ENCODE results near the gene KMO. TPM values are rescaled to one million over a fixed set of nuclear protein-coding genes. Genes with fewer than 3 reads are reported as not detected.

KMO gene
- polyA plus RNA-seq, 4 donors = 0.59 to 23.4 (median 18.7) TPM

- no peak for DNase-seq (ENCODE audit: low read depth in 4 of 4, low spot score in 3 of 4)
These were observed 59.6 kb downstream of the KMO start for GRCh38 chr1:241591736-241592135.

DNA sequence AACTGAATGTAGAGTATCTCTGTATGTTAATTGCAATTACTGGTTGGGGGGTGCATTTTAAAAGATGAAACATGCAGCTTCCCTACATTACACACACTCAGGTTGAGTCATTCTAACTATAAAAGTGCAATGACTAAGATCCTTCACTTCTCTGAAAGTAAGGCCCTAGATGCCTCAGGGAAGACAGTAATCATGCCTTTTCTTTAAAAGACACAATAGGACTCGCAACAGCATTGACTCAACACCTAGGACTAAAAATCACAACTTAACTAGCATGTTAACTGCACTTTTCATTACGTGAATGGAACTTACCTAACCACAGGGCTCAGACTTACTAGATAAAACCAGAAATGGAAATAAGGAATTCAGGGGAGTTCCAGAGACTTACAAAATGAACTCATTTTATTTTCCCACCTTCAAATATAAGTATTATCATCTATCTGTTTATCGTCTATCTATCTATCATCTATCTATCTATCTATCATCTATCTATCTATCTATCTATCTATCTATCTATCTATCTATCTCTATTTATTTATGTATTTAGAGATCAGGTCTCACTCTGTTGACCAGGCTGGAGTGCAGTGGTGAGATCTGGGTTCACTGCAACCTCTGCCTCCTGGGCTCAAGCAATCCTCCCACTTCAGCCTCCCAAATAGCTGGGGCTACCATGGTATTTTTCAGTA is 60.2 kb downstream of the KMO start:
- no peak for DNase-seq (ENCODE audit: low read depth in 4 of 4, low spot score in 3 of 4)

- DNase-seq (ENCODE audit: low read depth in 4 of 4, low spot score in 3 of 4) = no peak
These were observed 61.0 kb downstream of the KMO start for GRCh38 chr1:241593186-241593585.

GRCh38 chr1:241596633-241597032 is 64.5 kb downstream of the KMO start:
- no peak for DNase-seq (ENCODE audit: low read depth in 4 of 4, low spot score in 3 of 4)

- no peak for DNase-seq (ENCODE audit: low read depth in 4 of 4, low spot score in 3 of 4)
These were observed 66.1 kb downstream of the KMO start for GRCh38 chr1:241598249-241598648.

- DNase-seq (ENCODE audit: low read depth in 4 of 4, low spot score in 3 of 4) = no peak
These were observed 68.3 kb downstream of the KMO start for GRCh38 chr1:241600496-241600901.

GRCh38 chr1:241603731-241604245 is 71.6 kb downstream of the KMO start:
- no peak for DNase-seq (ENCODE audit: low read depth in 4 of 4, low spot score in 3 of 4)

- no peak for DNase-seq (ENCODE audit: low read depth in 4 of 4, low spot score in 3 of 4)
These were observed 73.1 kb downstream of the KMO start for GRCh38 chr1:241605146-241605805.

GRCh38 chr1:241606544-241606943 is 74.4 kb downstream of the KMO start:
- no peak for DNase-seq (ENCODE audit: low read depth in 4 of 4, low spot score in 3 of 4)

GRCh38 chr1:241607497-241607896 is 75.3 kb downstream of the KMO start:
- DNase-seq (ENCODE audit: low read depth in 4 of 4, low spot score in 3 of 4) = no peak

- no peak for DNase-seq (ENCODE audit: low read depth in 4 of 4, low spot score in 3 of 4)
These were observed 76.3 kb downstream of the KMO start for GRCh38 chr1:241608379-241609033.

- no peak for DNase-seq (ENCODE audit: low read depth in 4 of 4, low spot score in 3 of 4)
These were observed 78.1 kb downstream of the KMO start for GRCh38 chr1:241610056-241610815.

GRCh38 chr1:241611063-241611462 is 78.9 kb downstream of the KMO start:
- peak; percentile 20 to 39 (median 26) for DNase-seq (ENCODE audit: low read depth in 4 of 4, low spot score in 3 of 4)

DNA sequence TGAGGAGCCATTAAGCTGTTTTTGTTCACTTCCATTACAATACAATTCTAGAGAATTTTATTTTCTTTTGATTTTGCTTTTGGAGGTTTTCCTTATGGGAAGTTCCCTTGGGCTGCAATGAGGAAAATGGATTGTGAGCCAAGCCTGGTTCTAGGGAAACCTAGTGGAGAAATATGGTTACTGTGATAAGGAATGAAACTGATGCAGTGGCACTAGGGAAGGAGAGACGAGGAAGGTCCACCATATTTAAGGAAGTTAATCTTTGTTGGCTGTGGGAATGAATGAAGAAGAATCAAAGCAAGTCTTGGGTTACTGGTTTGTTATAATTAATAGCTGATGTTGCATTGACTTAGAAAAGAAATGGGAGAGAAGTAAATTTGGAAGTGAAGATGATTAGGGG is 79.6 kb downstream of the KMO start:
- no peak for DNase-seq (ENCODE audit: low read depth in 4 of 4, low spot score in 3 of 4)

DNA sequence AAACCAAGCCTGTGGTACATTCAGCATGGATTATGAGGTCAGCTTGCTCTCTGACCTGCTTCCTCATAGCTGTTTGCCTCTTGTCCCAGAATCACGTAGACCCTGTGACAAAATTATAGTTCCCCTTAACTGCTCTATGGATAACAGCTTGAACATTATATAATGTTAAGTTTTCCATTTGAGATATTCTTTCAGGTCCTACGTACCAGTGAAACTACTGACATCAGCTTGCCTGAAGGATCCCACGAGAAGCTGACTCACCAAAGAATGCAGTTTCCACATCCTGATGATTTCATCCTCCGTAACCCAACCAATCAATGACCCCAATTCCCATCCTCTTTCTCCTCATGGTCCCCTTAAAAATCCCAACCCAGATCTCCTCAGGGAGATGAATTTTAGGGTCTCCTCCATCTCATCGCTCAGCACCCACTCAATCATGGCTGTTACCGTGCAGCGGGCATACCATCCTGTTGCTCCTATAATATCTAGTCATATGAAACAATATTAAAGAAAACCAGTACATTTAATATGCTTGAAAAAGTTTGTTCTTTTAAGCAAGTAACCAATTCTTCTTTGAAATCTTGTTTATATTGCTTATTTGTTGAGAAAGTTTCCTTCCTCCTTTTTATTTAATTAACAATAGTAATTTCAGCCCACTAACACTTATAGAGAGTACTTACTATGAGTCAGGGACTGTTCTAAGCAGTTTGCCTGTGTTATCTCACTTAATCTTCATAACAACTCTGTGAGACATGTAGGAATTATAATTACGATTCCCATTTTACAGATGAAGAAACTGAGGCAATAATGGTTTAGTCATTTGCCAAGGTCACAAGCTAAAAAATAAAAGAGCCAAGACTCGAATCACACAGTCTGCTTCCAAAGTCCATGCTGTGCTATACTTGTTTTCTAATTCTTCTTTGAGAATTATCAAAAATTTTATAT is 80.6 kb downstream of the KMO start:
- no peak for DNase-seq (ENCODE audit: low read depth in 4 of 4, low spot score in 3 of 4)

GRCh38 chr1:241614144-241614543 is 82.0 kb downstream of the KMO start:
- no peak for DNase-seq (ENCODE audit: low read depth in 4 of 4, low spot score in 3 of 4)

DNA sequence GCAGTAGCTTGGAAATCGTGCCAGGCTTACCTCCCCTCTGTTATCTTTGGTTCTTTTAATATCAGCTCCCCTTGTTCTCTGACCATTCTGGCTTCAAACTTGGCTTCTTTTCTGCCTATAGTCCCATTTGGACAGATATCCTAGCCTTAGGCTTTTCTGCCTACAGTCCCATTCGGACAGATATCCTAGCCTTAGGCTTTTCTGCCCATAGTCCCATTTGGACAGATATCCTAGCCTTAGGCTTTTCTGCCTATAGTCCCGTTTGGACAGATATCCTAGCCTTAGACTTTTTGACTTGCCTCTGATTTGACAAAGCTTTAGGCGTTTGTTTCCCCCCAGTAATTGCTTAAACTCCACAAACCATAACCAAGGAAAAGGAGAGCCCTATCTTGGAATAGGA is 82.4 kb downstream of the KMO start:
- DNase-seq (ENCODE audit: low read depth in 4 of 4, low spot score in 3 of 4) = no peak

GRCh38 chr1:241615043-241615974 is 83.1 kb downstream of the KMO start:
- DNase-seq (ENCODE audit: low read depth in 4 of 4, low spot score in 3 of 4) = no peak

DNA sequence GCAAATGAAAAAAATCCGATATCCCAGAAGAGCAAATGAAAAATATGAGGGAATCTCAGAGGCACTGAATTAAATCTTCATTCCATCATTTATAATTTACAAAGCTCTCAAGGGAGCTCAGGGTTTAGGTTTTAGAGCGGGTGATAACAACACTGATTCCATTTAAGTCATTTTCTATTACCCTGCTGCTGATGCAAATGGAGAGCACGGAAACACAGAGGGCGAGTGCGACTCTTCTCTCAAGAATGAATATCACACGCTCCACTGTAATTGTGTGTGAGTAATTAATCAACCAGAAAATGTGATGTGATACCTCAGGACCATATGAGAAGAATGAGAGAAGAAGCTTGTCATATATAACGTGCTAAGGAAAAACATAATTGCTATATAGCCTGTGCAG is 85.2 kb downstream of the KMO start:
- DNase-seq (ENCODE audit: low read depth in 4 of 4, low spot score in 3 of 4) = no peak
